Peyer's patch (tissue), 4 donors: ENCODE measurements around the gene PIH1D2. TPM values are rescaled to one million over a fixed set of nuclear protein-coding genes. Genes with fewer than 3 reads are reported as not detected.

Experiments
- DNase-seq, 3 donors: peaks; one replicate each; pipeline ENCODE4 v3.0.0-alpha.2; 2017 to 2019
- H3K27ac ChIP-seq, 4 donors: fragments of 200-600 bp; sonication (generic); one replicate each; pipeline ENCODE4 v1.5.1; 2016 to 2019
- H3K27me3 ChIP-seq, 2 donors: fragments of 200-600 bp; sonication (generic); one replicate each; pipeline ENCODE4 v1.5.1; 2019
- H3K36me3 ChIP-seq, 3 donors: fragments of 200-600 bp; sonication (generic); one replicate each; pipeline ENCODE4 v1.5.1; 2016 to 2019
- H3K4me1 ChIP-seq, 4 donors: fragments of 200-600 bp; sonication (generic); one replicate each; pipeline ENCODE4 v1.5.1; 2016 to 2019
- H3K4me3 ChIP-seq, 4 donors: fragments of 200-600 bp; sonication (generic); 1 replicate in 3 of 4; 2 replicates in 1 of 4; pipeline ENCODE4 v1.5.1; 2016 to 2019; ENCODE audit warnings: mild to moderate bottlenecking in 1 of 4
- H3K9me3 ChIP-seq, 4 donors: fragments of 200-600 bp; sonication (generic); one replicate each; pipeline ENCODE4 v1.5.1; 2016 to 2019; ENCODE audit warnings: mild to moderate bottlenecking in 1 of 4
- CTCF ChIP-seq, 6 experiments: fragments of 450-650 bp in 4 of 6; fragments of 200-600 bp in 2 of 6; sonication (generic) in 1 of 6; IDR thresholded peaks; one replicate each; pipeline ENCODE4 v1.5.1; 2017 to 2019; ENCODE audit warnings: antibody characterized with exemption in 6 of 6, mild to moderate bottlenecking in 3 of 6, moderate library complexity in 1 of 6
- POLR2A ChIP-seq, 2 donors: fragments of 450-650 bp; IDR thresholded peaks; one replicate each; pipeline ENCODE4 v1.5.1; 2017; ENCODE audit warnings: antibody characterized with exemption in 2 of 2, mild to moderate bottlenecking in 2 of 2, moderate library complexity in 2 of 2
- total RNA-seq, 4 donors: library from RNA; depleted of rRNA; stranded (reverse); fragments of >200 nt; gene quantifications; one replicate each; pipeline ENCODE4 v1.1.0, GENCODE V29; 2016

Gene PIH1D2
- total RNA-seq, 4 donors from 2014 or later, result 2.8 to 11.6 TPM; not detected in 2

- no peak for TF ChIP-seq POLR2A (IDR thresholded peaks at IDR 0.05)
- no peak for TF ChIP-seq CTCF (IDR thresholded peaks at IDR 0.05)
- peaks cover 0 to 70% (median 3%) of the 10 kb centered on the region in 3 donors for H3K36me3 ChIP-seq
- H3K4me1 ChIP-seq, result peaks cover 0 to 13% (median 7%) of the 10 kb centered on the region in 4 donors
- H3K4me3 ChIP-seq, result no peak overlapping the region
- H3K9me3 ChIP-seq, result no peaks in the 10 kb centered on the region
- DNase-seq, result no peak
- H3K27ac ChIP-seq, result no peak overlapping the region
- H3K27me3 ChIP-seq, result no peaks in the 10 kb centered on the region
These were observed 8.9 kb upstream of the PIH1D2 start for GRCh38 chr11:112082729-112083128.

- TF ChIP-seq POLR2A (IDR thresholded peaks at IDR 0.05) (no peak), CTCF (IDR thresholded peaks at IDR 0.05) (no peak)
- no peak for DNase-seq
- Histone ChIP-seq H3K27ac (no peak overlapping the region), H3K27me3 (no peaks in the 10 kb centered on the region), H3K36me3 (peaks cover 0 to 47% (median 3%) of the 10 kb centered on the region in 3 donors), H3K9me3 (no peaks in the 10 kb centered on the region), H3K4me3 (no peak overlapping the region), H3K4me1 (no peaks in the 10 kb centered on the region)
These were observed 10.9 kb downstream of the PIH1D2 start for GRCh38 chr11:112062923-112063322.

GRCh38 chr11:112058103-112058502 is 15.7 kb downstream of the PIH1D2 start:
- TF ChIP-seq CTCF (IDR thresholded peaks at IDR 0.05) (no peak), POLR2A (IDR thresholded peaks at IDR 0.05) (no peak)
- H3K4me1 ChIP-seq, result no peaks in the 10 kb centered on the region
- H3K27ac ChIP-seq, result no peak overlapping the region
- no peak overlapping the region for H3K4me3 ChIP-seq
- no peak for DNase-seq
- H3K9me3 ChIP-seq, result no peaks in the 10 kb centered on the region
- H3K27me3 ChIP-seq, result no peaks in the 10 kb centered on the region
- peaks cover 0 to 90% (median 3%) of the 10 kb centered on the region in 3 donors for H3K36me3 ChIP-seq

DNA sequence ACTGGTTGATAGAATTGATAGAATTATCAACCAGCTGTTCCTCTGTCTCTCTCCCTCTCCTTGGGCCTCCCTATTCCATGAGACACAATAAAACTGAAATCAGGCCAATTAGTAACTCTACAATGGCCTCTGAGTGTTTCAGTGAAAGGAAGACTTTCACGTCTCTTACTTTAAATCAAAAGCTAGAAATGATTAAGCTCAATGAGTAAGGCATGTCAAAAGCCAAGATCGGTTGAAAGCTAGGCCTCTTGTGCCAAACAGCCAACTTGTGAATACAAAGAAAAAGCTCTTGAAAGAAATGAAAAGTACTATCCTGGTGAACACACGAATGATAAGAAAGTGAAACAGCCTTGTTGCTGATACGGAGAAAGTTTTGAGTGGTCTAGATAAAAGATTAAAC is 16.6 kb downstream of the PIH1D2 start:
- H3K9me3 ChIP-seq, result no peaks in the 10 kb centered on the region
- peaks cover 0 to 91% (median 3%) of the 10 kb centered on the region in 3 donors for H3K36me3 ChIP-seq
- no peak overlapping the region for H3K4me3 ChIP-seq
- no peak for DNase-seq
- TF ChIP-seq CTCF (IDR thresholded peaks at IDR 0.05), result no peak
- no peaks in the 10 kb centered on the region for H3K27me3 ChIP-seq
- H3K4me1 ChIP-seq, result no peaks in the 10 kb centered on the region
- H3K27ac ChIP-seq, result no peak overlapping the region

DNA sequence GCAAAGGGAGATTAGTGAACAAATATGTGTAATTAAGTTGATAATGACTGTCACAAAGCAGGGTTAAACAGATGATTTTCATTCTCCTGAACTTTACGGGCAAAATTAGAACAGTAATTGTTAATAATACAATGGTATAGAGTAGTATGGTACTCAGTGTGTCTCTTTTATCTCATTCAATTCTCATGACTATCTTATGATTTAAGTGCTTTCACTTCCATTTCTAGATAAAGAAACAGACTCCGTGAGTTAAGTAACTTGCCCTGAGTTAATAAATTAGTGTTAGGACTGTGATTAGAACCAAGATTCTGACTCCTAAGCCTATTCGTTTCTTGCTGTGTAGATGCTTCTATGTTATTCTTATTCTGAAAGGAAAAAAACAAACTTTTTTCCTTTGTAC is 22.0 kb downstream of the PIH1D2 start:
- H3K4me1 ChIP-seq, result no peaks in the 10 kb centered on the region
- H3K27ac ChIP-seq, result no peak overlapping the region
- no peak for DNase-seq
- H3K36me3 ChIP-seq, result peaks cover 0 to 82% (median 0%) of the 10 kb centered on the region in 3 donors
- no peaks in the 10 kb centered on the region for H3K9me3 ChIP-seq
- TF ChIP-seq CTCF (IDR thresholded peaks at IDR 0.05), result no peak
- no peak for TF ChIP-seq POLR2A (IDR thresholded peaks at IDR 0.05)
- H3K4me3 ChIP-seq, result no peak overlapping the region
- no peaks in the 10 kb centered on the region for H3K27me3 ChIP-seq

DNA sequence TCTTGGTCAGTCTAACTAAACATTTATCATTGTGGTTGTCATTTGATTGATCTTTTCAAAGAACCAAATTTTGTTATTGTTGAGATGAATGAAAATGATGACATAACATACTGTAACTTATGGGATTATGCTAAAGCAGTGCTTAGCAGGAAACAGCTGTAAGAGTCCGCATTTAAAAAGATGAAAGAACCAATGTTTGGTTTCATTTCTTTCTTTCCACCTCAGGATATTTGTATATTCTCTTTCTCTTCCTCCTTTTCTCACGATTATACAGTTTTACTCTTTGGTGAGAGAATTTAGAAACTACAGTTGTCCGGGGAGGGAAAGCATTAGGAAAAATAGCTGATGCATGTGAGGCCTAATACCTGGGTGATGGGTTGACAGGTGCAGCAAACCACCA is 23.1 kb downstream of the PIH1D2 start:
- peaks cover 0 to 85% (median 0%) of the 10 kb centered on the region in 3 donors for H3K36me3 ChIP-seq
- TF ChIP-seq CTCF (IDR thresholded peaks at IDR 0.05), result no peak
- TF ChIP-seq POLR2A (IDR thresholded peaks at IDR 0.05), result no peak
- DNase-seq, result no peak
- no peaks in the 10 kb centered on the region for H3K9me3 ChIP-seq
- H3K27me3 ChIP-seq, result no peaks in the 10 kb centered on the region
- H3K4me3 ChIP-seq, result no peak overlapping the region
- no peaks in the 10 kb centered on the region for H3K4me1 ChIP-seq
- H3K27ac ChIP-seq, result peak overlapping the region in 1 of 4 donors; percentile 38
